Cardiac fibroblast (primary cell): ENCODE measurements around the gene HS3ST5.
"Not testable (repeated sequence)": the region's sequence is repeated elsewhere in the genome, so short reads cannot be mapped to it uniquely, and the experiment has no call there.

Source experiments
- DNase-seq, 2 donors: peaks; one replicate each; pipeline versions ENCODE4 v3.0.0 to v3.0.0-alpha.2; 2010; ENCODE audit warnings: low read depth in 2 of 2
- H3K4me3 ChIP-seq, 2 donors: replicated peaks in 1 of 2; 1 replicate in 1 of 2; 2 replicates in 1 of 2; pipeline ENCODE4 v1.5.1; 2011; ENCODE audit warnings: low read depth in 2 of 2, low read length in 2 of 2, mild to moderate bottlenecking in 2 of 2, moderate library complexity in 1 of 2
- CTCF ChIP-seq: IDR thresholded peaks from one replicate; pipeline ENCODE4 v1.5.1; 2011; ENCODE audit warnings: low read depth, mild to moderate bottlenecking, low read length, inconsistent platforms

Gene HS3ST5

DNA sequence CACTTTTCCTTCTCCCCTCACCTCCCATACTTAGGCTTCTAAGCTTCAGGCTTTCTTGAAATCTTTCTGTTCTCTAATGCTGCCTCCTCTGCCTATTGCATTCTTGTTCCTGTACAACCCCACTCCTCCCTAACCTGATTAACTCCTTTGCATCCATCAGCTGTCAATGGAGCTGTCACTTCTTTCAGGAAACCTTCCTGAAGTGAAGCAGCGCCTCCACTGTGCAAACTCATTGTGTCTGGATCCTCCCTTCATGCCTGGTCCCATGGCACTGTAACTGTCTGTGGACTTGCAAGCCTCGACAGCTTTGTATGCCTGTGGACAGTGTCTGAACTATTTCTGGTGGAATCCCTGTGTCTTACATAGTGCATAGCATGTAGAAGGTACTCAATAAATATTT, 185.0 kb downstream of the HS3ST5 start:
- no peak for DNase-seq
- TF ChIP-seq CTCF: no peak
- no peak overlapping the region for H3K4me3 ChIP-seq

DNA sequence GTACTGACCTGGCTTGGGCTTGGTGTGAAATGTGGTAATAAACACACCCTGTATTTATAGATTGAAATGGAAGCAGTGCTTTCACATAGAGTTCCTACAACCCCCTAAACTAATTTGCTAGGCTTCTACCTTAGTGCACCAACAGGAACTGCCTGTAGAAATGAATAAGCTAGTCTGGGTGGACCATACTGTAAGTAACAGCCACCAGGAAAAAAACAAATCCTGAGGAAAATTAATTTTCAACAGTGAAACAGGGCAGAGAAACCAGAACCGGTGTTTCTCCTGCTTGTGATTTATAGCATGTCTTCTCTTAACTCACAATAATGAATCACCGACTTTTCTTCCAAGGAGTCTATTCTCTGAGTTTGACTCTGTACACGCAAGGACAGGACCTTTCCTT, 187.1 kb downstream of the HS3ST5 start:
- DNase-seq: no peak
- TF ChIP-seq CTCF: no peak

DNA sequence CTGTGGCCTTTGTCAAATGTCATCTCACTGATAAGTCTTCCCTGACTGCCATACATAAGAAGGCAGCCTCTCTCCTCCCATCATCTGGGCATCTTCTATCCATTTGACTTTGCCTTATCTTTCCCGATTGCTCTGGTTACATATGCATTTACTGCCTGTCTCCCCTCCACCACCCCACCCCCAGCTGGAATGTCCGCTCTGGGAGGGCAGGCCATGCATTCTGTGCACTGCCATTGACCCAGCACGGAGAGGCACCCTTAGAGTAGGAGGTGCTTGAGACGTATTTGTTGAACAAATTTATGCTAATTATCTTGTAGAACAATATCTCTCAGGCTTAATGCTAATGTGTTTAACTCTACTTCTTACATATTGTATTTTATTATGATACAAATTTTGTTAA, 188.0 kb downstream of the HS3ST5 start:
- TF ChIP-seq CTCF: no peak
- no peak for DNase-seq
- no peak overlapping the region for H3K4me3 ChIP-seq

More for the DNA sequence above, 187.1 kb downstream of the HS3ST5 start:
- H3K4me3 ChIP-seq: no peak overlapping the region

DNA sequence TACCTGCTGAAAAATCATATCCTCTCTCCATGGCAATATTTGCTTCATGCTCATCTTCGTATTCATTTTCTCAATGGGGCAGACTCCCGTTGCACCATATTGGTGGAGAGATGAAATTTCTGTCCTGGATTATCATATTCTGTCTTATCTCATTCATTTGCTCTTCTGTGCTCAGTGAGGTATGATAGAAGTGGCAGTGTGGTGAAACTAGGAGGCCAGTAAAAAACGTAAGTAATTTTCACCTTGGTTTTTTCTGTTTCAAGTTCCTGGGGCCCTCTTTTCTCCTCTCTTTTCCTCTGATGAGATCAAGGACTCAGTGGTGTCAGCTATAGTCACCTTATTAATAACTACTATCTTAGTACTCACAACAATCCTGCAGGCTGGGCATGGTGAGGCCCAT, 189.4 kb downstream of the HS3ST5 start:
- no peak for TF ChIP-seq CTCF
- DNase-seq: no peak
- H3K4me3 ChIP-seq: no peak overlapping the region

GRCh38 chr6:114151064-114151690, 191.6 kb downstream of the HS3ST5 start:
- H3K4me3 ChIP-seq: no peak overlapping the region
- no peak for DNase-seq
- TF ChIP-seq CTCF: no peak

GRCh38 chr6:114149182-114149581, 193.6 kb downstream of the HS3ST5 start:
- H3K4me3 ChIP-seq, DNase-seq: not testable (repeated sequence)

GRCh38 chr6:114144887-114145851, 197.7 kb downstream of the HS3ST5 start:
- H3K4me3 ChIP-seq: no peak overlapping the region
- DNase-seq: no peak
- no peak for TF ChIP-seq CTCF
